ENCODE measurements around the gene MTMR11.

The MTMR11 gene

DNA sequence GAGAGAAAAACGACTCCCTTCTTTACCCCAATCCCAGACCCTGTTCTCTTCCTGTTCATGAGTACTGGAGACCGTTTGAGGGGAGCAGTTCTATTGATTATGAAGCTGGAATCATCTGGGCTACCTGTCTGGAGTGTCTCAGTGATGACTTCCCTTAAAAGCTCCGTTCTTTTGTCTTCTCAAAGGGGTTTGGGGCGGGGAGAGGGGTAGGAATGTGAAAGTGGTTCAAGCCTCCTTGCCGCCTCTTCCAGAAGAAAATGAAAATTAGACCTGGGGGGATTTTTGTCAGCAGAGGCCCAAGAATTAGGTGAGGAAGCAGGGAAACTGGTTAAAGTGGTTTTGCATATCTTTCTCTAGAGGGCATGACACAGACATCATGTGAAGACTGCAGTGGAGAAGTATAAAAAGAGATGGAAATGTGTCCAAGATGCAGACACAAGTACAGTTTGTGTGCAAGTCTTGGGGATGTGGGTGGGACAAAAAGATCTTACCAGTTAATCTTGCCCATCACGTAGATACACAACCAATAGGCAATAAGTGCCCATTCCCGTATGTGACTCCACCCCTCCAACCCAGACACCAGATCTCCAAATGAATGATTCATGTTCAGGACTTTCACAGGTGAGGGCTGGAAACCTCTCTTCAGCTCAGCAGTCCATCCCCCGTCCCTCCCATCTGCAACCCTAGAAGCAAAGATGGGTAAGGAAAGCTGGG, 470 bp upstream of the MTMR11 start:
- H3K4me3 ChIP-seq (replicated peaks; ENCODE audit: low read depth, low read length), result peak overlapping the region; percentile 87

GRCh38 chr1:149934356-149934755, 2.3 kb downstream of the MTMR11 start:
- TF ChIP-seq, protein P1, sequence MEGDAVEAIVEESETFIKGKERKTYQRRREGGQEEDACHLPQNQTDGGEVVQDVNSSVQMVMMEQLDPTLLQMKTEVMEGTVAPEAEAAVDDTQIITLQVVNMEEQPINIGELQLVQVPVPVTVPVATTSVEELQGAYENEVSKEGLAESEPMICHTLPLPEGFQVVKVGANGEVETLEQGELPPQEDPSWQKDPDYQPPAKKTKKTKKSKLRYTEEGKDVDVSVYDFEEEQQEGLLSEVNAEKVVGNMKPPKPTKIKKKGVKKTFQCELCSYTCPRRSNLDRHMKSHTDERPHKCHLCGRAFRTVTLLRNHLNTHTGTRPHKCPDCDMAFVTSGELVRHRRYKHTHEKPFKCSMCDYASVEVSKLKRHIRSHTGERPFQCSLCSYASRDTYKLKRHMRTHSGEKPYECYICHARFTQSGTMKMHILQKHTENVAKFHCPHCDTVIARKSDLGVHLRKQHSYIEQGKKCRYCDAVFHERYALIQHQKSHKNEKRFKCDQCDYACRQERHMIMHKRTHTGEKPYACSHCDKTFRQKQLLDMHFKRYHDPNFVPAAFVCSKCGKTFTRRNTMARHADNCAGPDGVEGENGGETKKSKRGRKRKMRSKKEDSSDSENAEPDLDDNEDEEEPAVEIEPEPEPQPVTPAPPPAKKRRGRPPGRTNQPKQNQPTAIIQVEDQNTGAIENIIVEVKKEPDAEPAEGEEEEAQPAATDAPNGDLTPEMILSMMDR (IDR thresholded peaks at IDR 0.05; ENCODE audit: low read length, missing control alignments), result no peak
- DNase-seq (ENCODE audit: low read depth), result no peak
- H3K4me3 ChIP-seq (replicated peaks; ENCODE audit: low read depth, low read length), result no peak overlapping the region

More for the DNA sequence above, 470 bp upstream of the MTMR11 start:
- TF ChIP-seq, protein P1 (IDR thresholded peaks at IDR 0.05; ENCODE audit: low read length, missing control alignments), result no peak
- peak; percentile 45 for DNase-seq (ENCODE audit: low read depth)

DNA sequence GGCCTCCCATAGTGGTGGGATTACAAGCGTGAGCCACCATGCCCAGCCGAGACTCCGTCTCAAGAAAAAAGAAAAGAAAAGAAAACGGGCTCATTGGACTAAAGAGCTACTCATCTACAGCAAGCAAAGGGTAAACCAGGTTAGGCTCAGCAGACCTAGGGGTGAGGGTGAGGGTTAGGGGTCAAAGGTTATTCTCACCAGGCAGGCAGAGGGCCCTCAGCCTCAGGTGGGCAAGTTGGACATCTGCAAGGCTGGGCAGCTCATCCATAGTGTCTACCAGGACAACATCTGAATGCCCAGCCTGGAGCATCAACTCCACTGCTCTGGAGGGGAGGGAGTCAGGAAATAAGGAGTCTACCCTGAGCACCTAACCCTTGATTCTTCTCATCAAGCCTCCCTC, 3.5 kb downstream of the MTMR11 start:
- TF ChIP-seq, protein P1 (IDR thresholded peaks at IDR 0.05; ENCODE audit: low read length, missing control alignments), result no peak
- H3K4me3 ChIP-seq (replicated peaks; ENCODE audit: low read depth, low read length), result no peak overlapping the region
- no peak for DNase-seq (ENCODE audit: low read depth)

DNA sequence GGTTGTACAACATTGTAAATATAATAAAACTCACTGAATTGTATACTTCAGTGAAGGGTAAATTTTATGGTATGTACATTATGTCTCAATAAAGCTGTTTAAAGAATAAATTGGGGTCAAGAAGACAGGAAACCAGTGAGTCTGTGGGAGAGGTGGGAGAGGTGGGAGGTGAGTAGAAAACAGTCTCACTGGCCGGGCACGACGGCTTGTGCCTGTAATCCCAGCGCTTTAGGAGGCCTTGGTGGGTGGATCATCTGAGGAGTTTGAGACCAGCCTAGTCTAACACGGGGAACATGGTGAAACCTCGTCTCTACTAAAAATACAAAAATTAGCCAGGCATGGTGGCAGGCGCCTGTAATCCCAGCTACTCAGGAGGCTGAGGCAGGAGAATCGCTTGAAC, 4.2 kb downstream of the MTMR11 start:
- no peak overlapping the region for H3K4me3 ChIP-seq (replicated peaks; ENCODE audit: low read depth, low read length)
- no peak for DNase-seq (ENCODE audit: low read depth)
- TF ChIP-seq, protein P1 (IDR thresholded peaks at IDR 0.05; ENCODE audit: low read length, missing control alignments), result no peak

- H3K4me3 ChIP-seq (replicated peaks; ENCODE audit: low read depth, low read length), result peak overlapping the region; percentile 26
- TF ChIP-seq, protein P1 (IDR thresholded peaks at IDR 0.05; ENCODE audit: low read length, missing control alignments), result no peak
- DNase-seq (ENCODE audit: low read depth), result peak; percentile 63
Measured at GRCh38 chr1:149931212-149931790, 5.4 kb downstream of the MTMR11 start.

GRCh38 chr1:149929856-149930255, 6.8 kb downstream of the MTMR11 start:
- TF ChIP-seq, protein P1 (IDR thresholded peaks at IDR 0.05; ENCODE audit: low read length, missing control alignments), result no peak
- H3K4me3 ChIP-seq (replicated peaks; ENCODE audit: low read depth, low read length), result no peak overlapping the region
- DNase-seq (ENCODE audit: low read depth), result no peak

GRCh38 chr1:149928401-149928724, 8.3 kb downstream of the MTMR11 start:
- TF ChIP-seq, protein P1 (IDR thresholded peaks at IDR 0.05; ENCODE audit: low read length, missing control alignments), result no peak
- no peak for DNase-seq (ENCODE audit: low read depth)

More at GRCh38 chr1:149928401-149928724, 8.3 kb downstream of the MTMR11 start:
- peak overlapping the region; percentile 80 for H3K4me3 ChIP-seq (replicated peaks; ENCODE audit: low read depth, low read length)

Measured in fibroblast of pulmonary artery (primary cell).